GM18526 (cell line): ENCODE results near the gene ICAM5.
A peak's percentile ranks its signal among the peaks of the same experiment; 100 is the strongest.

Experiments
- POLR2A ChIP-seq: IDR thresholded peaks from 3 replicates; pipeline ENCODE4 v1.6.1; 2011; ENCODE audit not compliant: insufficient read length; ENCODE audit errors: extremely low read depth

The ICAM5 gene

DNA sequence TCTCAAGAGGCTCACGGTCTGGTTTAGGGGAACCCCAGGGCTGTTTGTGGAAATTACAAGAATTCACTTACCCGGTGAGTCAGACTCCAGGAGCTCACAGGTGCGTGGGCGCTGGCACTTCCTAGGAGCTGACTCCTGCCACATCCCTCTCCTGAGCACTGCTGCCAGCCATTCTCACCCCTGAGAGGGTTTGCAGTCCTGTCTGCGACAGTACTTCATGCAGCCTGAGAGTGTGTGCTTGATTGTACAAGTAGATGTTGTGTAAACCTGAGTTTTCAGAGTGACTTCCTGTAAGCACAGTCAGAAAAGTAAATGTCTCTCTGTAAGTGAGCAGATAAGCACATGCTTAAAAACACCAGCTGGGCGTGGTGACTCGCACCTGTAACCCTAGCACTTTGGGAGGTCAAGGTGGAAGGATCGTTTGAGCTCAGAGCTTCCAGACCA lies 29.6 kb upstream of the ICAM5 start:
- TF ChIP-seq POLR2A = no peak

DNA sequence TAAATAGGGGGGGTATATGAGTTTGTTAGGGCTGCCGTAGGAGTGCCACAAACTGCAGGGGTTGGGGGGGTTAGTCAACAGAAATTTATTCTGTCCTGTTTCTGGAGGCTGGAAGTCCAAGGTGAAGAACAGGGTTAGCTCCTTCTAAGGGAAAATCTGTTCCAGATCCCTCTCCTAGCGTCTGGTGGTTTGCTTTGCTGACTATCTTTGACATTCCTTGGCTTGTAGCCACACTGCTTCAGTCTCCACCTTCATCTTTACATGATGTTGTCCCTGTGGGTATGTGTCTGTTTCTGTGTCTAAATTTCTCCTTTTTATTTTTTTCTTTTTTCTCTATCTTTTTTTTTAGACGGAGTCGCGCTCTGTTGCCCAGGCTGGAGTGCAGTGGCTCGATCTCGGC lies 27.0 kb upstream of the ICAM5 start:
- no peak for TF ChIP-seq POLR2A

DNA sequence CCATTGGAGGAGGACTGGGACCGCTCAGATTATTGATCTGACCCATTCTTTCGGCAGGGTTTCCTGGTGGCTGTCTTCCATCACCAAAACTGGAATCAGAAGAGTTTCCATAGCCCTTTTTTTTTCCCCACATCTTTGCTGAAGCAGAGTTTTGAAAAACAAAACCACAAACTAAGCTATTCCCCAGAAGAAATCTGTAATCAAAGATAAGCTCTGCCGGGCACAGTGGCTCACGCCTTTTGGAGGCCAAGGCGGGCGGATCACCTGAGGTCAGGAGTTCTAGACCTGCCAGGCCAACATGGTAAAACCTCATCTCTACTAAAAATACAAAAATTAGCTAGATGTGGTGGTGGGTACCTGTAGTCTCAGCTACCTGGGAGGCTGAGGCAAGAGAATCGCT lies 23.0 kb upstream of the ICAM5 start:
- TF ChIP-seq POLR2A = no peak

DNA sequence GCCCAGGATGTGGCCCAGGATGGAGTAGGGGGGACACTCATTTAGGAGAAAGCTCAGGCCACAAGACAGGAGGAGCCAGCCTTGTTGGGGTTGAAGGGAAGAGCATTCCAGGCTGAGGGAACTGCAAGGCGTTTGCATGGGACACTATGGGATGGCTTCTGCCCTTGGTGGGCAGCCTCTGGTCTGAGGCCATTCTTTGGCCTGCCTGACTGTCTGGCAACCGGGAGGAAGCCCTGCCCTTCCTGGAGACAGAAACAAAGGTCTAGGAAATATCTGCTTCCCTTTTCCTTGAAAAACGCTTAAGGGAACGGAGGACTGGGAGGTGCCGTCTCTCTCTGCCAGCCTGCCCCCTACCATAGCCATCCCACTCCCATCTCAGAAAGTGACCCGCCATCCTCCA lies 21.7 kb upstream of the ICAM5 start:
- TF ChIP-seq POLR2A = no peak

DNA sequence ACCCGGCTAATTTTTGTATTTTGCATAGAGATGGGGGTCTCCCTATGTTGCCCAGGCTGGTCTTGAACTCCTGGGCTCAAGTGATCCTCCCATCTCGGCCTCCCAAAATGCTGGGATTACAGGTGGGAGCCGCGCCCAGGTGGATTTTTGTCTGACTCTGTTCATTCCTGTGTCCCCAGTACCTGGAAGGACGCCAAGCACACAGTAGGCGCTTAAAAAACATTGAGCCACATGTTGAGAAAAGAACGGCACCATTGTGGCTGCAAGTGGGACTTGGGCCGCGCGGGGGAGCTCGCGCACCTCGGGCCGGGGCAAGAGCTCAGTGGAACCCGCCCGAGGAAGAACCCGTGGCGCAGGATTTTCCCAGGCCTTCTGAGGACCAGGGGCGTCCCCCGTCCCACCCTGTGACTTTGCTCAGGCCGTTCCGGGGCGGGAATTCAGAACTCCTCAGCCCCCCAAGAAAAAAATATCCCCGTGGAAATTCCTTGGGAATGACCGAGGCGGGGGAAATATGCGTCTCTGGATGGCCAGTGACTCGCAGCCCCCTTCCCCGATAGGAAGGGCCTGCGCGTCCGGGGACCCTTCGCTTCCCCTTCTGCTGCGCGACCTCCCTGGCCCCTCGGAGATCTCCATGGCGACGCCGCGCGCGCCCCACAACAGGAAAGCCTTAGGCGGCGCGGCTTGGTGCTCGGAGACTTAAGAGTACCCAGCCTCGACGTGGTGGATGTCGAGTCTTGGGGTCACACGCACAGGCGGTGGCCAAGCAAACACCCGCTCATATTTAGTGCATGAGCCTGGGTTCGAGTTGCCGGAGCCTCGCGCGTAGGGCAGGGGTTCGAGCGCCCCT lies 20.2 kb upstream of the ICAM5 start:
- TF ChIP-seq POLR2A = peak; percentile 12

DNA sequence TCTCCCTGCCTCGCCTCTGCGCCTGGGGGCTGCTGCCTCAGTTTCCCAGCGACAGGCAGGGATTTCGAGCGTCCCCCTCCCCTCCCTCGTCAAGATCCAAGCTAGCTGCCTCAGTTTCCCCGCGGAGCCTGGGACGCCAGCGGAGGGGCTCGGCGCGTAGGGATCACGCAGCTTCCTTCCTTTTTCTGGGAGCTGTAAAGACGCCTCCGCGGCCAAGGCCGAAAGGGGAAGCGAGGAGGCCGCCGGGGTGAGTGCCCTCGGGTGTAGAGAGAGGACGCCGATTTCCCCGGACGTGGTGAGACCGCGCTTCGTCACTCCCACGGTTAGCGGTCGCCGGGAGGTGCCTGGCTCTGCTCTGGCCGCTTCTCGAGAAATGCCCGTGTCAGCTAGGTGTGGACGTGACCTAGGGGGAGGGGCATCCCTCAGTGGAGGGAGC lies 19.6 kb upstream of the ICAM5 start:
- peak; percentile 21 for TF ChIP-seq POLR2A

DNA sequence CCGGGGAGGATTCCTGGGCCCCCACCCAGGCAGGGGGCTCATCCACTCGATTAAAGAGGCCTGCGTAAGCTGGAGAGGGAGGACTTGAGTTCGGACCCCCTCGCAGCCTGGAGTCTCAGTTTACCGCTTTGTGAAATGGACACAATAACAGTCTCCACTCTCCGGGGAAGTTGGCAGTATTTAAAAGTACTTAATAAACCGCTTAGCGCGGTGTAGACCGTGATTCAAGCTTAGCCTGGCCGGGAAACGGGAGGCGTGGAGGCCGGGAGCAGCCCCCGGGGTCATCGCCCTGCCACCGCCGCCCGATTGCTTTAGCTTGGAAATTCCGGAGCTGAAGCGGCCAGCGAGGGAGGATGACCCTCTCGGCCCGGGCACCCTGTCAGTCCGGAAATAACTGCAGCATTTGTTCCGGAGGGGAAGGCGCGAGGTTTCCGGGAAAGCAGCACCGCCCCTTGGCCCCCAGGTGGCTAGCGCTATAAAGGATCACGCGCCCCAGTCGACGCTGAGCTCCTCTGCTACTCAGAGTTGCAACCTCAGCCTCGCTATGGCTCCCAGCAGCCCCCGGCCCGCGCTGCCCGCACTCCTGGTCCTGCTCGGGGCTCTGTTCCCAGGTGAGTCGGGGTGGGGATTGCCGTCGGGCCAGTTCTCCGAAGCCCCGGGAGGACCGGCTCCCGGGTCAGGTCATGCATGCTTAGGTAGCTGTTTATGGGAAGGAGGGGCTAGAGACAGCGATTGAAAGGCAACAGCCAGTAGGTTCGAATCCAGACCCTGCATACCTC lies 18.9 kb upstream of the ICAM5 start, which contains the start of gene ICAM1:
Gene ICAM1, plus strand, starts transcription at position 505 of the 779 bp plus-strand sequence. Its CDS starts 40 bp downstream, at position 545.
- peak; percentile 99 for TF ChIP-seq POLR2A

DNA sequence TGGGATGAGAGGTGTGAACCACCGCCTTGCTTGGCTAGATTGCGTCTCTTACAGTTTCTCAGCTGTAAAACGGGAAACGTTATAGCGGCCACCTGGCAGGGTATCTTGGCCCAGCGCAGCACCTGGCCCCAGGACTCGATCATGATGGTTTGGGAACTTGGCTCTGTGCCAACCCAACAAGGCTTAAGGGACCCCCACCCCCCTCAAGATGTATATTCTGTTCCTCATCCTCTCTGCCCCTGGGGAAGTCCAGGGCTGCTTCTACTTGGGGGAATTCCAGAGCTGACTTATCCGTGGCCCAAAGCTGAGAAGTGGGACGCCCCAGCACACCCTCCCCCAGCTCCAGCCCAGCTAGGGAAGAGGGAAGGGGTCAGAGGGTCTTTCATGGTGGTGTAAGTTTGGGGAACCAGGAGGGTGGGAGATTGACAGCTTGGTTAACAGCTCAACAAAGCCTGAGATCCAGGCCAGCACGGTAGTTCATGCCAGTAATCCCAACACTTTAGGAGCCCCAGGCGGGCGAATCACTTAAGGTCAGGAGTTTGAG lies 18.1 kb upstream of the ICAM5 start:
- TF ChIP-seq POLR2A = no peak

DNA sequence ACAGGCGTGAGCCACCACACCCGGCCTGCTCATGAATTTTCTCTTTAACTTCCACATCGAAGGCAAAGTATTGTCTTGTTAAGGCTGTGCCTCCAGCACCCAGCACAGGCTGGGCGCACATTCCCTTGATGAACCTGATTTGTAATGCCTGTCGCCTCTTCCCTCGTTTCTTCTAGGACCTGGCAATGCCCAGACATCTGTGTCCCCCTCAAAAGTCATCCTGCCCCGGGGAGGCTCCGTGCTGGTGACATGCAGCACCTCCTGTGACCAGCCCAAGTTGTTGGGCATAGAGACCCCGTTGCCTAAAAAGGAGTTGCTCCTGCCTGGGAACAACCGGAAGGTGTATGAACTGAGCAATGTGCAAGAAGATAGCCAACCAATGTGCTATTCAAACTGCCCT lies 15.2 kb upstream of the ICAM5 start:
- TF ChIP-seq POLR2A = no peak

DNA sequence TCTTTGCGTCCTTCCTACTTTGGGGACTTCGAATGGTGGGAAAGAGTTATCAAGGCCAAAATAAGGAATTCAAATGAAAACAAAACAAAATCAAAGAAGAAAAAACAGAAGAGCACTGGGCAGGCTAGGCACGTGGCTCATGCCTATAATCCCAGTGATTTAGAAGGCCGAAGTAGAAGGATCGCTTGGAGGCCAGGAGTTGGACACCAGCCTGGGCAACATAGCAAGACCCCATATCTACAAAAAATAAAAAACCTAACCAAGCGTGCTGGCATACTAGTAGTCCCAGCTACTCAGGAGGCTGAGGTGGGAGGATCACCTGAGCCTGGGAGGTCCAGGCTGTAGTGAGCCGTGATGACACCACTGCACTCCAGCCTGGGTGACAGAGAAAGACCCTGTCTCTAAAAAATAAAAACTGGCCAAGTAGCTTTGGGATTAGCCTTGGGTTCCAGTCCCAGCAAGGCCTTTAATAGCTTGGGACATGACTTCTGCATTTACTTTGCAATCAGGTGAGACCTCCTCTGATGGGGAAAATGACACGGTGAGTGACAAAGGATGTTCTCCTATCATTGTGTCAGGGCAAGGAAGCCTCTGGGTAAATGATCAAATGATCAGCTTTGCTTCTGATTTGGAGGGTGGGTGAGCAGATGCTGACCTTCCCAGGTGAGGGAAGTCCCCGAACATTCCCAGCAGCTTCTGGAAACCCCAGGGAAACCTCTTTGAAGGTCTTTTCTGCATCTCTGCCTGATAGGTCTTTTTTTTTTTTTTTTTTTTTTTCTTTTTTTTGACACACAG lies 11.8 kb upstream of the ICAM5 start:
- no peak for TF ChIP-seq POLR2A

DNA sequence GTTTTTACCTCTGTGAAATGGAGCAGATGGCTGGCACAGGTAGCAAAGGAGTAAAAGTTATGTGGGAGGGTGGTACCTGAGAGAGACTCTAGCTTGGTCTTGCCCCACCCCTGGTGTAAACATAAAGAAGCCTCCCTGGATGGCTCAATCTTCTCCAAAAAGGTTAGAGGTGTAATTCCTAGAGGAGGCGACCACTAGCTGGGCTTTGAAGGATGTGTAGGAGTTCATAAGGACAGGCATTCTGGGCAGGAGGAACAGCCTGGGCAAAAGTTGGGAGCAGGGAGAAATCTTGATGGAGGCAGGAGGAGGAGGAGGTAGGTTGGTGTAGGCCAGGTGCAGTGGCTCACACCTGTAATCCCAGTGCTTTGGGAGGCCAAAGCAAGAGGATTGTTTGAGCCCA lies 10.8 kb upstream of the ICAM5 start:
- no peak for TF ChIP-seq POLR2A

DNA sequence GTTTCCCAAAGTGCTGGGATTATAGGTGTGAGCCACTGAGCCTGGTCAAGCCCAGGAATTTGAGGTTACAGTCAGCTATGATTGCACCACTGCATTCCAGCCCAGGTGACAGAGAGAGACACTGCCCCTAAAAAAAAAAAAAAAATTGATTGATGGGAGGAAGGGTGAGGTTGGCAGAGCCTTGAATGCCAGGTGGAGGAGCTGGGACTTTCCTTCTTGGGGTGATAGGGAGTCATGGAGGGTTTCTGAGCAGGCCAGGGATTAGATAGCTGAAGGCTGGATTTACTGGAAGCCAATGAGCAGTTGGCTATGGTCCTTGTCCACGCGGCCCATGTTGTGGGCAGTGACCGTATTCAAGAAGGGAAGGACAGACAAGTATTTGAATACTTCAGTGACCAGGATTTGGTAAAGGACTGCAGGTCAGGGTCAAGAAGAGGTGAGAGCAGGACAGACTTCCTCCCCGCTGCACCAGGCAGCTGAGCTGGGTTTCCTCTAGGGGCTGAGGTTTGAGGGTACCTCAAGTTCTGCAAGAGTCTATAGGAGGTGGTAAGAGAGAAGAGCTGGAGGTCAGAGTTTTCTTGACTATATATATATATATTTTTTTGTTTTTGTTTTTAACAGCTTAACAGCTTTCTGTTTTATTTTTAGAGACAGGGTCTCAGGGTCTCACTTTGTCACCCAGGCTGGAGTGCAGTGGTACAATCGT lies 9.9 kb upstream of the ICAM5 start:
- no peak for TF ChIP-seq POLR2A

DNA sequence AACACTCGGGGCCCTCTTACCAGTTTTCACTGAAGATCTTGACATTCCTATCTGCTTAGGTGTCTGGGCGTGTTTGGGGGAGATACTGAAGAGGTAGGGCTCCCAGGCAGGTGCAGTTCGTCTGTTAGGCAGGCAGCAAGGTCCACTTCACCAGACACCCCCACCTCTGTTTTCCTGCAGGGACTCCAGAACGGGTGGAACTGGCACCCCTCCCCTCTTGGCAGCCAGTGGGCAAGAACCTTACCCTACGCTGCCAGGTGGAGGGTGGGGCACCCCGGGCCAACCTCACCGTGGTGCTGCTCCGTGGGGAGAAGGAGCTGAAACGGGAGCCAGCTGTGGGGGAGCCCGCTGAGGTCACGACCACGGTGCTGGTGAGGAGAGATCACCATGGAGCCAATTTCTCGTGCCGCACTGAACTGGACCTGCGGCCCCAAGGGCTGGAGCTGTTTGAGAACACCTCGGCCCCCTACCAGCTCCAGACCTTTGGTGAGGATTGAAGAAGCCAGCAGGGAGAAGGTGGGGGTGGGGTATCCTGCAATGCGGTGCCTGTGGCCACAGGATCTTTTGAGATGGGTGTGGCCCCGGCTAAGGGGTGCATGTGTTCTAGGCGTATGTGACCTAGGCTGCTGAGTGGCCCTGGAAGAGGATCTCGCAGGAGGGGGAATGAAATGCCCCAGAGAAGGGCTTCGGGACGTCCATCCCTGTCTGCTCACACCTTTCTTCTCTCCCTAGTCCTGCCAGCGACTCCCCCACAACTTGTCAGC lies 6.3 kb upstream of the ICAM5 start:
- no peak for TF ChIP-seq POLR2A
